Measurements from ENCODE around the gene SUMF1.

Gene SUMF1

GRCh38 chr3:4340077-4340410, 127.0 kb downstream of the SUMF1 start:
- Histone ChIP-seq H3K4me3 (IDR thresholded peaks at IDR 0.05; ENCODE audit: insufficient read depth, low read depth, low read length) (no peak overlapping the region), H3K9ac (no peak overlapping the region), H3K27ac (no peak overlapping the region), H3K4me1 (ENCODE audit: low read depth, poor library complexity, severe bottlenecking) (no peaks in the 10 kb centered on the region), H2AFZ (ENCODE audit: low read depth) (no peak overlapping the region), H4K20me1 (ENCODE audit: insufficient read depth) (no peaks in the 10 kb centered on the region), H3K27me3 (ENCODE audit: insufficient read depth, low read depth) (no peaks in the 10 kb centered on the region), H3K36me3 (ENCODE audit: insufficient read depth) (no peaks in the 10 kb centered on the region), H3K79me2 (ENCODE audit: insufficient read depth, low read depth) (no peaks in the 10 kb centered on the region), H3K4me2 (no peak overlapping the region)
- TF ChIP-seq CTCF (conservative IDR thresholded peaks at IDR 0.05; ENCODE audit: low read depth, low read length) = no peak

- Histone ChIP-seq H4K20me1 (ENCODE audit: insufficient read depth) (no peaks in the 10 kb centered on the region), H2AFZ (ENCODE audit: low read depth) (no peak overlapping the region), H3K36me3 (ENCODE audit: insufficient read depth) (no peaks in the 10 kb centered on the region), H3K9ac (no peak overlapping the region), H3K4me3 (IDR thresholded peaks at IDR 0.05; ENCODE audit: insufficient read depth, low read depth, low read length) (no peak overlapping the region), H3K4me2 (no peak overlapping the region), H3K4me1 (ENCODE audit: low read depth, poor library complexity, severe bottlenecking) (no peaks in the 10 kb centered on the region), H3K79me2 (ENCODE audit: insufficient read depth, low read depth) (no peaks in the 10 kb centered on the region), H3K27me3 (ENCODE audit: insufficient read depth, low read depth) (no peaks in the 10 kb centered on the region), H3K27ac (no peak overlapping the region)
- no peak for TF ChIP-seq CTCF (conservative IDR thresholded peaks at IDR 0.05; ENCODE audit: low read depth, low read length)
Measured at GRCh38 chr3:4338751-4339150, 128.3 kb downstream of the SUMF1 start.

GRCh38 chr3:4336850-4337546, 130.1 kb downstream of the SUMF1 start:
- H4K20me1 ChIP-seq (ENCODE audit: insufficient read depth) = no peaks in the 10 kb centered on the region
- H2AFZ ChIP-seq (ENCODE audit: low read depth) = no peak overlapping the region
- H3K4me3 ChIP-seq (IDR thresholded peaks at IDR 0.05; ENCODE audit: insufficient read depth, low read depth, low read length) = no peak overlapping the region
- H3K4me1 ChIP-seq (ENCODE audit: low read depth, poor library complexity, severe bottlenecking) = no peaks in the 10 kb centered on the region
- no peak overlapping the region for H3K4me2 ChIP-seq
- H3K79me2 ChIP-seq (ENCODE audit: insufficient read depth, low read depth) = no peaks in the 10 kb centered on the region
- H3K27me3 ChIP-seq (ENCODE audit: insufficient read depth, low read depth) = no peaks in the 10 kb centered on the region
- H3K36me3 ChIP-seq (ENCODE audit: insufficient read depth) = no peaks in the 10 kb centered on the region
- H3K27ac ChIP-seq = no peak overlapping the region
- TF ChIP-seq CTCF (conservative IDR thresholded peaks at IDR 0.05; ENCODE audit: low read depth, low read length) = no peak
- no peak overlapping the region for H3K9ac ChIP-seq

GRCh38 chr3:4335840-4336562, 131.1 kb downstream of the SUMF1 start:
- no peak overlapping the region for H3K27ac ChIP-seq
- no peaks in the 10 kb centered on the region for H3K4me1 ChIP-seq (ENCODE audit: low read depth, poor library complexity, severe bottlenecking)
- no peak overlapping the region for H3K9ac ChIP-seq
- no peaks in the 10 kb centered on the region for H3K79me2 ChIP-seq (ENCODE audit: insufficient read depth, low read depth)
- no peak for TF ChIP-seq CTCF (conservative IDR thresholded peaks at IDR 0.05; ENCODE audit: low read depth, low read length)
- H3K27me3 ChIP-seq (ENCODE audit: insufficient read depth, low read depth) = no peaks in the 10 kb centered on the region
- H3K4me2 ChIP-seq = no peak overlapping the region
- no peak overlapping the region for H3K4me3 ChIP-seq (IDR thresholded peaks at IDR 0.05; ENCODE audit: insufficient read depth, low read depth, low read length)
- no peak overlapping the region for H2AFZ ChIP-seq (ENCODE audit: low read depth)
- no peaks in the 10 kb centered on the region for H4K20me1 ChIP-seq (ENCODE audit: insufficient read depth)
- no peaks in the 10 kb centered on the region for H3K36me3 ChIP-seq (ENCODE audit: insufficient read depth)

Data from KMS-11 (cell line).